SK-N-SH (cell line): Measurements from ENCODE around the gene GAS2L1. TPM values are rescaled to one million over a fixed set of nuclear protein-coding genes. Genes with fewer than 3 reads are reported as not detected.

Experiments used
- CTCF ChIA-PET: fragments of 300-600, 350-600 bp; formaldehyde crosslinking; extraction: SDS; loops from one replicate; lab custom pipeline; 2021; lab: Yijun Ruan, JAX
- POLR2A ChIA-PET: fragments of 350-600 bp; sonication (Branson Sonifier 250); formaldehyde crosslinking; extraction: SDS; loops from one replicate; lab custom pipeline; 2020; ENCODE audit warnings: antibody characterized with exemption, inconsistent platforms; lab: Yijun Ruan, JAX
- DNase-seq: peaks from one replicate; pipeline ENCODE4 v3.0.0; 2012
- H2AFZ ChIP-seq: fragments of 200-600 bp; sonication (generic); 2 replicates; pipeline ENCODE4 v1.8.1; 2016; ENCODE audit warnings: antibody characterized with exemption, mild to moderate bottlenecking, low read depth
- H3F3A ChIP-seq: fragments of 200-600 bp; sonication (generic); replicated peaks from 2 replicates; pipeline ENCODE3; 2016; ENCODE audit warnings: antibody characterized with exemption, mild to moderate bottlenecking; ENCODE audit not compliant: insufficient read depth
- H3K27ac ChIP-seq, 2 experiments: fragments of 200-500 bp in 1 of 2; fragments of 200-600 bp in 1 of 2; sonication (Bioruptor generic) in 1 of 2; sonication (generic), shearing (Covaris generic) in 1 of 2; 2 replicates each; pipeline versions ENCODE4 v1.5.1 to v1.6.1; 2014 to 2016; ENCODE audit warnings: low read depth in 2 of 2, inconsistent platforms in 1 of 2, low read length in 1 of 2, mild to moderate bottlenecking in 1 of 2, mixed read lengths in 1 of 2
- H3K27me3 ChIP-seq: fragments of 200-600 bp; sonication (generic), shearing (Covaris generic); 2 replicates; pipeline ENCODE4 v1.6.1; 2016; ENCODE audit warnings: mixed run types; ENCODE audit not compliant: insufficient read depth
- H3K36me3 ChIP-seq, 2 experiments: fragments of 200-500 bp in 1 of 2; fragments of 200-600 bp in 1 of 2; sonication (Bioruptor generic) in 1 of 2; sonication (generic) in 1 of 2; replicated peaks in 1 of 2; 2 replicates each; pipeline versions ENCODE3 to v1.5.1; 2014 to 2016; ENCODE audit warnings: low read length in 1 of 2, mild to moderate bottlenecking in 1 of 2; ENCODE audit not compliant: insufficient read depth in 2 of 2, control insufficient read depth in 1 of 2
- H3K4me1 ChIP-seq, 2 experiments: fragments of 200-500 bp in 1 of 2; fragments of 200-600 bp in 1 of 2; sonication (Bioruptor generic) in 1 of 2; sonication (generic), shearing (Covaris generic) in 1 of 2; 2 replicates each; pipeline versions ENCODE4 v1.5.1 to v1.6.1; 2014 to 2016; ENCODE audit warnings: low read depth in 1 of 2, low read length in 1 of 2, mixed run types in 1 of 2; ENCODE audit not compliant: insufficient read depth in 2 of 2, control insufficient read depth in 1 of 2
- H3K4me2 ChIP-seq: fragments of 200-600 bp; sonication (generic), shearing (Covaris generic); 2 replicates; pipeline ENCODE4 v1.6.1; 2017; ENCODE audit warnings: mixed run types
- H3K4me3 ChIP-seq, 2 experiments: fragments of 200-500 bp in 1 of 2; fragments of 200-600 bp in 1 of 2; sonication (Bioruptor generic) in 1 of 2; sonication (generic), shearing (Covaris generic) in 1 of 2; 2 replicates each; pipeline versions ENCODE4 v1.5.1 to v1.8.1; 2014 to 2016; ENCODE audit warnings: low read depth in 2 of 2, inconsistent platforms in 1 of 2, low read length in 1 of 2, mild to moderate bottlenecking in 1 of 2, mixed read lengths in 1 of 2, moderate library complexity in 1 of 2
- H3K79me2 ChIP-seq: fragments of 200-600 bp; sonication (generic); 2 replicates; pipeline ENCODE4 v1.8.1; 2017; ENCODE audit warnings: mild to moderate bottlenecking; ENCODE audit not compliant: insufficient read depth
- H3K9ac ChIP-seq: fragments of 200-600 bp; sonication (generic); 2 replicates; pipeline ENCODE4 v1.6.1; 2017; ENCODE audit warnings: mixed run types
- H3K9me2 ChIP-seq: fragments of 200-600 bp; sonication (generic); 2 replicates; pipeline ENCODE4 v1.6.1; 2017; ENCODE audit warnings: mixed run types
- H3K9me3 ChIP-seq: fragments of 200-600 bp; sonication (generic); 2 replicates; pipeline ENCODE4 v1.6.1; 2017; ENCODE audit warnings: mixed run types, mild to moderate bottlenecking, moderate library complexity
- H4K20me1 ChIP-seq: fragments of 200-600 bp; sonication (generic); 2 replicates; pipeline ENCODE4 v1.6.1; 2017; ENCODE audit warnings: mild to moderate bottlenecking, mixed run types; ENCODE audit not compliant: insufficient read depth
- EP300 ChIP-seq, 2 experiments: IDR thresholded peaks; 2 replicates each; pipeline versions ENCODE4 v1.4.0 to v1.6.1; 2012; ENCODE audit warnings: borderline replicate concordance in 1 of 2, low read depth in 1 of 2, low read length in 1 of 2
- EZH2phosphoT487 ChIP-seq: fragments of 200-600 bp; sonication (generic); IDR thresholded peaks from 2 replicates; pipeline ENCODE4 v1.6.1; 2017; ENCODE audit warnings: low read depth, mixed run types, mild to moderate bottlenecking, antibody characterized with exemption, moderate library complexity, borderline replicate concordance
- FOXJ3 ChIP-seq: sonication (generic); formaldehyde crosslinking; IDR thresholded peaks from 2 replicates; pipeline ENCODE4 v1.5.1; 2020; ENCODE audit warnings: mild to moderate bottlenecking, missing genetic modification reagents
- FOXM1 ChIP-seq: IDR thresholded peaks from 2 replicates; pipeline ENCODE4 v1.4.0; 2012; ENCODE audit warnings: low read depth, mild to moderate bottlenecking
- GABPA ChIP-seq: IDR thresholded peaks from 2 replicates; pipeline ENCODE4 v1.4.0; 2012; ENCODE audit warnings: low read depth, mild to moderate bottlenecking
- GATA2 ChIP-seq: sonication (generic); formaldehyde crosslinking; IDR thresholded peaks from 2 replicates; pipeline ENCODE4 v1.5.0; 2020; ENCODE audit warnings: mild to moderate bottlenecking, missing genetic modification reagents
- JUND ChIP-seq: IDR thresholded peaks from 2 replicates; pipeline ENCODE4 v1.4.0; 2012
- MXI1 ChIP-seq: IDR thresholded peaks from 2 replicates; pipeline ENCODE4 v1.6.1; 2012; ENCODE audit warnings: mild to moderate bottlenecking, low read depth, low read length, improper control_type of control experiment
- NFIC ChIP-seq: IDR thresholded peaks from 2 replicates; pipeline ENCODE4 v1.4.0; 2012; ENCODE audit warnings: borderline replicate concordance
- NRF1 ChIP-seq: IDR thresholded peaks from 2 replicates; pipeline ENCODE4 v1.6.1; 2012; ENCODE audit warnings: low read depth, mild to moderate bottlenecking, low read length
- POLR2AphosphoS5 ChIP-seq: IDR thresholded peaks from 2 replicates; pipeline ENCODE4 v1.6.1; 2012; ENCODE audit warnings: low read depth, low read length
- RAD21 ChIP-seq: IDR thresholded peaks from 2 replicates; pipeline ENCODE4 v1.6.1; 2012; ENCODE audit warnings: mild to moderate bottlenecking, low read length
- RCOR1 ChIP-seq: fragments of 150-350 bp; IDR thresholded peaks from 2 replicates; pipeline ENCODE4 v1.6.1; 2017; ENCODE audit warnings: antibody characterized with exemption, low read length
- RFX5 ChIP-seq: IDR thresholded peaks from 2 replicates; pipeline ENCODE4 v1.6.1; 2012; ENCODE audit warnings: mild to moderate bottlenecking, improper control_type of control experiment, low read length
- RXRA ChIP-seq: IDR thresholded peaks from 2 replicates; pipeline ENCODE4 v1.4.0; 2012; ENCODE audit warnings: low read depth, mild to moderate bottlenecking, borderline replicate concordance
- SIN3A ChIP-seq: IDR thresholded peaks from 2 replicates; pipeline ENCODE4 v1.6.1; 2012; ENCODE audit warnings: low read depth, mild to moderate bottlenecking, low read length, moderate library complexity, borderline replicate concordance
- TCF12 ChIP-seq: IDR thresholded peaks from 2 replicates; pipeline ENCODE4 v1.4.0; 2012
- TEAD4 ChIP-seq: IDR thresholded peaks from 2 replicates; pipeline ENCODE4 v1.4.0; 2012; ENCODE audit warnings: mild to moderate bottlenecking, borderline replicate concordance; ENCODE audit not compliant: insufficient read depth
- USF1 ChIP-seq: IDR thresholded peaks from 2 replicates; pipeline ENCODE4 v1.4.0; 2012; ENCODE audit warnings: low read depth, borderline replicate concordance
- USF2 ChIP-seq: fragments of 150-350 bp; IDR thresholded peaks from 2 replicates; pipeline ENCODE4 v1.6.1; 2017; ENCODE audit warnings: antibody characterized with exemption, low read length, low read depth, borderline replicate concordance
- ZBTB33 ChIP-seq: IDR thresholded peaks from 2 replicates; pipeline ENCODE4 v1.4.0; 2012; ENCODE audit warnings: low read depth, borderline replicate concordance
- WGBS: methylation state at CpG from one replicate; pipeline ENCODE4 v1.1.6; 2017; ENCODE audit warnings: low lambda C conversion rate; 5-methylcytosine and 5-hydroxymethylcytosine counted together
- polyA plus RNA-seq, 3 experiments: library from polyadenylated mRNA; depleted of rRNA; stranded (reverse); fragments of >200 nt; gene quantifications; 2 replicates each; pipeline ENCODE4 v1.2.3, GENCODE V29; 2012
- TF ChIP-seq, protein P1 (sequence below): IDR thresholded peaks from 2 replicates; pipeline ENCODE4; 2012
- TF ChIP-seq, protein P2 (sequence below): fragments of 150-350 bp; IDR thresholded peaks from 2 replicates; pipeline ENCODE4 v1.6.1; 2016; ENCODE audit warnings: mild to moderate bottlenecking, low read depth, low read length
- TF ChIP-seq, protein P3 (sequence below): fragments of 200-600 bp; sonication (generic); IDR thresholded peaks from 2 replicates; pipeline ENCODE4 v1.6.1; 2017; ENCODE audit warnings: antibody characterized with exemption, mild to moderate bottlenecking, moderate library complexity

Gene GAS2L1
- polyA plus RNA-seq, 1 of the 3 experiments (the other 2 are of a cell fraction): 21.8 TPM

DNA sequence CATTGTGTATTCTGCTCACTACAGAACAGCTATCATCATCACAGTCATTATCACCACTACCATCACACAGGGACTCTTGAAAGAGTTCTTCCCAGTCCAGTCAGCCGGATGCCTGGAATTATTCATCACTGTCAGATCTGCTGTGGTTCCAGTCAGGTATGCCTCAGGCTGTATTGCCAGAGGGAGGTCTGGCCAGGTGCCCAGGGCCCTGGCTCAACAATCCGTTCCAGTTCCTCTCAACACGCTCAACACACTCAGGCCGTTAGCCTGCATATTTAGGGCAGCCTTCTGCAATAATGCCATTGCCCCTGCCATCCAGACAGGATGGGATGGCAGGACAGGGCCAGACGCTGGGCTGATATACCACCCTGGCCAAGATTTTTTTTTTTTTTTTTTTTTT is 37.7 kb downstream of the GAS2L1 start:
- peaks cover 20 to 56% of the 10 kb centered on the region in 2 experiments for H3K4me1 ChIP-seq
- H3K9me3 ChIP-seq: no peaks in the 10 kb centered on the region
- H3K27me3 ChIP-seq: no peaks in the 10 kb centered on the region
- H2AFZ ChIP-seq: no peak overlapping the region
- WGBS: 1% methylated on average over 5 of the region's 5 CpGs
- POLR2A ChIA-PET: interaction anchor here (0.7 to 1.1 kb wide), 2 partner anchors 137 to 209 kb away, joined by 3 to 4 read pairs; no protein-coding TSS in a partner anchor
- H3K36me3 ChIP-seq: peaks cover 23 to 61% of the 10 kb centered on the region in 2 experiments
- peak; percentile 76 for DNase-seq
- no peaks in the 10 kb centered on the region for H3K79me2 ChIP-seq
- peak overlapping the region; percentile 56 for H3K4me2 ChIP-seq
- H4K20me1 ChIP-seq: no peaks in the 10 kb centered on the region
- peaks cover 26% of the 10 kb centered on the region for H3F3A ChIP-seq
- CTCF ChIA-PET: interaction anchor here (1.0 to 1.5 kb wide), 6 partner anchors 9 to 38 kb away, joined by 3 to 7 read pairs (median 4); partner anchors contain the start of gene GAS2L1
- H3K9ac ChIP-seq: peak overlapping the region; percentile 35; the same call in 1 of the 2 replicates
- H3K9me2 ChIP-seq: no peaks in the 10 kb centered on the region
- H3K27ac ChIP-seq: peak overlapping the region; percentile 89 to 95
- no peak overlapping the region for H3K4me3 ChIP-seq
- TF ChIP-seq RXRA (no peak; the same call in 1 of the 2 replicates), GATA2 (CRISPR knock-in tag) (peak; percentile 80), FOXM1 (no peak), SIN3A (peak; percentile 73; the same call in 1 of the 2 replicates), JUND (peak; percentile 82; the same call in 1 of the 2 replicates), RCOR1 (peak; percentile 84), EZH2phosphoT487 (no peak), MXI1 (peak; percentile 37), USF2 (no peak), TEAD4 (peak; percentile 59; the same call in 1 of the 2 replicates), EP300 (IDR thresholded peaks at IDR 0.05; ENCODE audit: borderline replicate concordance in 1 of 2, low read depth in 1 of 2, low read length in 1 of 2) (peak; percentile 70 to 89; a peak in 3 of 4 replicates), NRF1 (no peak), TCF12 (peak; percentile 93), ZBTB33 (0 out of 2 replicates have a peak, but pooled peaks have one; percentile 29), FOXJ3 (CRISPR knock-in tag) (peak; percentile 81), RAD21 (0 out of 2 replicates have a peak, but pooled peaks have one; percentile 13), NFIC (peak; percentile 97), POLR2AphosphoS5 (peak; percentile 73; the same call in 1 of the 2 replicates), RFX5 (no peak), USF1 (no peak), GABPA (no peak)
- TF ChIP-seq, protein P1, sequence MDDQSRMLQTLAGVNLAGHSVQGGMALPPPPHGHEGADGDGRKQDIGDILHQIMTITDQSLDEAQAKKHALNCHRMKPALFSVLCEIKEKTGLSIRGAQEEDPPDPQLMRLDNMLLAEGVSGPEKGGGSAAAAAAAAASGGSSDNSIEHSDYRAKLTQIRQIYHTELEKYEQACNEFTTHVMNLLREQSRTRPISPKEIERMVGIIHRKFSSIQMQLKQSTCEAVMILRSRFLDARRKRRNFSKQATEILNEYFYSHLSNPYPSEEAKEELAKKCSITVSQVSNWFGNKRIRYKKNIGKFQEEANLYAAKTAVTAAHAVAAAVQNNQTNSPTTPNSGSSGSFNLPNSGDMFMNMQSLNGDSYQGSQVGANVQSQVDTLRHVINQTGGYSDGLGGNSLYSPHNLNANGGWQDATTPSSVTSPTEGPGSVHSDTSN: peak; percentile 98
- TF ChIP-seq, protein P2, sequence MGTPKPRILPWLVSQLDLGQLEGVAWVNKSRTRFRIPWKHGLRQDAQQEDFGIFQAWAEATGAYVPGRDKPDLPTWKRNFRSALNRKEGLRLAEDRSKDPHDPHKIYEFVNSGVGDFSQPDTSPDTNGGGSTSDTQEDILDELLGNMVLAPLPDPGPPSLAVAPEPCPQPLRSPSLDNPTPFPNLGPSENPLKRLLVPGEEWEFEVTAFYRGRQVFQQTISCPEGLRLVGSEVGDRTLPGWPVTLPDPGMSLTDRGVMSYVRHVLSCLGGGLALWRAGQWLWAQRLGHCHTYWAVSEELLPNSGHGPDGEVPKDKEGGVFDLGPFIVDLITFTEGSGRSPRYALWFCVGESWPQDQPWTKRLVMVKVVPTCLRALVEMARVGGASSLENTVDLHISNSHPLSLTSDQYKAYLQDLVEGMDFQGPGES: no peak
- TF ChIP-seq, protein P3, sequence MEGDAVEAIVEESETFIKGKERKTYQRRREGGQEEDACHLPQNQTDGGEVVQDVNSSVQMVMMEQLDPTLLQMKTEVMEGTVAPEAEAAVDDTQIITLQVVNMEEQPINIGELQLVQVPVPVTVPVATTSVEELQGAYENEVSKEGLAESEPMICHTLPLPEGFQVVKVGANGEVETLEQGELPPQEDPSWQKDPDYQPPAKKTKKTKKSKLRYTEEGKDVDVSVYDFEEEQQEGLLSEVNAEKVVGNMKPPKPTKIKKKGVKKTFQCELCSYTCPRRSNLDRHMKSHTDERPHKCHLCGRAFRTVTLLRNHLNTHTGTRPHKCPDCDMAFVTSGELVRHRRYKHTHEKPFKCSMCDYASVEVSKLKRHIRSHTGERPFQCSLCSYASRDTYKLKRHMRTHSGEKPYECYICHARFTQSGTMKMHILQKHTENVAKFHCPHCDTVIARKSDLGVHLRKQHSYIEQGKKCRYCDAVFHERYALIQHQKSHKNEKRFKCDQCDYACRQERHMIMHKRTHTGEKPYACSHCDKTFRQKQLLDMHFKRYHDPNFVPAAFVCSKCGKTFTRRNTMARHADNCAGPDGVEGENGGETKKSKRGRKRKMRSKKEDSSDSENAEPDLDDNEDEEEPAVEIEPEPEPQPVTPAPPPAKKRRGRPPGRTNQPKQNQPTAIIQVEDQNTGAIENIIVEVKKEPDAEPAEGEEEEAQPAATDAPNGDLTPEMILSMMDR: no peak
